Muscle of arm (tissue), 12 donors: ENCODE results near the gene TARBP2. TPM values are rescaled to one million over a fixed set of nuclear protein-coding genes. Genes with fewer than 3 reads are reported as not detected.

Experiments used
- DNase-seq: peaks from one replicate; pipeline ENCODE4 v3.0.0-alpha.2; 2013
- polyA plus RNA-seq, 12 donors: library from polyadenylated mRNA; unstranded; fragments of 120-200 nt; gene quantifications; one replicate each; pipeline ENCODE4 v1.2.1, GENCODE V29; 2013; ENCODE audit not compliant: insufficient read length in 12 of 12

Gene TARBP2
- polyA plus RNA-seq, 12 donors, result 16.6 to 27.2 (median 23.1) TPM; not detected in 1

GRCh38 chr12:53492830-53493609 is 8.1 kb upstream of the TARBP2 start:
- peak; percentile 96 for DNase-seq

- DNase-seq, result no peak
These were observed 7.3 kb upstream of the TARBP2 start for GRCh38 chr12:53493610-53494391.

- peak; percentile 72 for DNase-seq
These were observed 5.0 kb upstream of the TARBP2 start for GRCh38 chr12:53495903-53496751.

- no peak for DNase-seq
These were observed 4.4 kb upstream of the TARBP2 start for GRCh38 chr12:53496752-53497032.

GRCh38 chr12:53497461-53497860 is 3.6 kb upstream of the TARBP2 start:
- no peak for DNase-seq

- DNase-seq, result no peak
These were observed 2.9 kb upstream of the TARBP2 start for GRCh38 chr12:53498235-53498630.

- DNase-seq, result peak; percentile 65
These were observed 1.6 kb upstream of the TARBP2 start, which contains the start of gene MAP3K12 for GRCh38 chr12:53499266-53500141. TSS of gene MAP3K12 (minus strand) at chr12:53499458. CDS start at chr12:53487391, 12,067 bp downstream.

- peak; percentile 55 for DNase-seq
These were observed 824 bp upstream of the TARBP2 start for GRCh38 chr12:53500142-53500775.

- DNase-seq, result no peak
These were observed 615 bp downstream of the TARBP2 start for GRCh38 chr12:53501615-53502181.

GRCh38 chr12:53502331-53502730 is 1.2 kb downstream of the TARBP2 start:
- no peak for DNase-seq

- DNase-seq, result no peak
These were observed 2.1 kb downstream of the TARBP2 start for GRCh38 chr12:53502983-53503728.

- DNase-seq, result no peak
These were observed 3.2 kb downstream of the TARBP2 start for GRCh38 chr12:53504004-53504920.

- DNase-seq, result no peak
These were observed 4.0 kb downstream of the TARBP2 start for GRCh38 chr12:53505086-53505485.

GRCh38 chr12:53505555-53506449 is 4.7 kb downstream of the TARBP2 start:
- DNase-seq, result no peak

GRCh38 chr12:53506450-53506785 is 5.3 kb downstream of the TARBP2 start:
- no peak for DNase-seq

- DNase-seq, result no peak
These were observed 6.0 kb downstream of the TARBP2 start, which contains the start of gene NPFF for GRCh38 chr12:53506881-53507602. TSS of gene NPFF (minus strand) at chr12:53507484. CDS start at chr12:53507474, 10 bp downstream.

GRCh38 chr12:53507603-53507885 is 6.5 kb downstream of the TARBP2 start:
- DNase-seq, result no peak
